H9 (cell line): ENCODE data around the gene LRCH1. TPM values are rescaled to one million over a fixed set of nuclear protein-coding genes. Genes with fewer than 3 reads are reported as not detected.

Experiments
- DNase-seq: peaks from one replicate; pipeline ENCODE4 v3.0.0-alpha.2; 2017
- H2AFZ ChIP-seq: one replicate; pipeline ENCODE4 v1.6.1; 2013; ENCODE audit warnings: mild to moderate bottlenecking, low read length, control low read depth, moderate library complexity
- H2AK5ac ChIP-seq: 2 replicates; pipeline ENCODE4 v1.6.1; 2013; ENCODE audit warnings: low read length, control low read depth, mixed read lengths; ENCODE audit not compliant: insufficient read length
- H2BK120ac ChIP-seq: one replicate; pipeline ENCODE4 v1.6.1; 2013; ENCODE audit warnings: low read depth, mild to moderate bottlenecking, low read length, control low read depth, inconsistent platforms; ENCODE audit not compliant: poor library complexity, severe bottlenecking
- H2BK12ac ChIP-seq: 2 replicates; pipeline ENCODE4 v1.6.1; 2013; ENCODE audit warnings: low read length, control low read depth, mixed read lengths, low read depth; ENCODE audit not compliant: insufficient read length
- H2BK15ac ChIP-seq: 2 replicates; pipeline ENCODE4 v1.6.1; 2013; ENCODE audit warnings: low read depth, low read length, control low read depth
- H2BK20ac ChIP-seq: one replicate; pipeline ENCODE4 v1.6.1; 2013; ENCODE audit warnings: low read depth, mild to moderate bottlenecking, low read length, control low read depth, inconsistent platforms; ENCODE audit not compliant: poor library complexity, severe bottlenecking
- H2BK5ac ChIP-seq: 2 replicates; pipeline ENCODE4 v1.6.1; 2013; ENCODE audit warnings: low read length, control low read depth, mixed read lengths; ENCODE audit not compliant: insufficient read length
- H3K14ac ChIP-seq: 2 replicates; pipeline ENCODE4 v1.6.1; 2013; ENCODE audit warnings: low read length, control low read depth; ENCODE audit not compliant: insufficient read depth
- H3K18ac ChIP-seq: 2 replicates; pipeline ENCODE4 v1.6.1; 2013; ENCODE audit warnings: low read depth, mild to moderate bottlenecking, mixed read lengths, low read length, control low read depth; ENCODE audit not compliant: insufficient read length
- H3K23ac ChIP-seq: 2 replicates; pipeline ENCODE4 v1.6.1; 2013; ENCODE audit warnings: low read length, control low read depth, mixed read lengths, low read depth; ENCODE audit not compliant: insufficient read length
- H3K23me2 ChIP-seq: 2 replicates; pipeline ENCODE4 v1.6.1; 2013; ENCODE audit warnings: low read depth, mild to moderate bottlenecking, mixed read lengths, low read length, control low read depth; ENCODE audit not compliant: insufficient read length, poor library complexity, severe bottlenecking
- H3K27ac ChIP-seq: 2 replicates; pipeline ENCODE4 v1.5.1; 2013; ENCODE audit warnings: low read length, control low read depth, mixed read lengths, low read depth; ENCODE audit not compliant: insufficient read length
- H3K27me3 ChIP-seq: 2 replicates; pipeline ENCODE4 v1.6.1; 2013; ENCODE audit warnings: low read length, control low read depth, inconsistent platforms; ENCODE audit not compliant: insufficient read depth
- H3K4ac ChIP-seq: 2 replicates; pipeline ENCODE4 v1.6.1; 2013; ENCODE audit warnings: low read depth, mild to moderate bottlenecking, control low read depth, inconsistent platforms, low read length, moderate library complexity
- H3K4me1 ChIP-seq: 2 replicates; pipeline ENCODE4 v1.6.1; 2013; ENCODE audit warnings: low read length, control low read depth, inconsistent platforms; ENCODE audit not compliant: insufficient read depth
- H3K4me2 ChIP-seq: 2 replicates; pipeline ENCODE4 v1.6.1; 2013; ENCODE audit warnings: low read length, control low read depth, mixed read lengths; ENCODE audit not compliant: insufficient read length, insufficient read depth
- H3K56ac ChIP-seq: 2 replicates; pipeline ENCODE4 v1.6.1; 2013; ENCODE audit warnings: low read depth, mild to moderate bottlenecking, mixed read lengths, low read length, control low read depth; ENCODE audit not compliant: insufficient read length
- H3K79me1 ChIP-seq: 2 replicates; pipeline ENCODE4 v1.6.1; 2013; ENCODE audit warnings: low read depth, mild to moderate bottlenecking, moderate library complexity, low read length, control low read depth, inconsistent platforms; ENCODE audit not compliant: insufficient read depth, poor library complexity, severe bottlenecking
- H3K79me2 ChIP-seq: 2 replicates; pipeline ENCODE4 v1.6.1; 2013; ENCODE audit warnings: low read length, control low read depth, inconsistent platforms; ENCODE audit not compliant: insufficient read depth
- H3K9ac ChIP-seq: 2 replicates; pipeline ENCODE4 v1.6.1; 2013; ENCODE audit warnings: low read length, control low read depth, mixed read lengths; ENCODE audit not compliant: insufficient read length; ENCODE audit errors: extremely low read depth
- H3K9me3 ChIP-seq: one replicate; pipeline ENCODE4 v1.6.1; 2013; ENCODE audit warnings: low read depth, low read length, inconsistent platforms; ENCODE audit not compliant: control insufficient read depth
- H3T11ph ChIP-seq: one replicate; pipeline ENCODE4 v1.6.1; 2013; ENCODE audit warnings: mild to moderate bottlenecking, low read length, control low read depth, inconsistent platforms
- H4K20me1 ChIP-seq: one replicate; pipeline ENCODE4 v1.6.1; 2013; ENCODE audit not compliant: control insufficient read depth, insufficient read length, insufficient read depth
- H4K5ac ChIP-seq: 2 replicates; pipeline ENCODE4 v1.6.1; 2013; ENCODE audit warnings: low read depth, mild to moderate bottlenecking, mixed read lengths, low read length, control low read depth; ENCODE audit not compliant: insufficient read length
- H4K8ac ChIP-seq: replicated peaks from 2 replicates; pipeline ENCODE4 v1.6.1; 2013; ENCODE audit warnings: low read length, control low read depth, mixed read lengths, low read depth; ENCODE audit not compliant: insufficient read length
- H4K91ac ChIP-seq: 2 replicates; pipeline ENCODE4 v1.6.1; 2013; ENCODE audit warnings: low read depth, mild to moderate bottlenecking, moderate library complexity, mixed read lengths, low read length, control low read depth; ENCODE audit not compliant: insufficient read length
- H3K27ac Mint-ChIP-seq, 3 experiments: 2 replicates in 2 of 3; 3 replicates in 1 of 3; pipeline ENCODE4 v1.8.0; 2020 to 2021; ENCODE audit warnings: mixed read lengths in 3 of 3, mild to moderate bottlenecking in 1 of 3, moderate library complexity in 1 of 3
- H3K27me3 Mint-ChIP-seq: 2 replicates; pipeline ENCODE4 v1.8.0; 2021; ENCODE audit warnings: low read depth, mild to moderate bottlenecking, moderate library complexity, mixed read lengths
- H3K36me3 Mint-ChIP-seq, 3 experiments: 2 replicates in 2 of 3; 3 replicates in 1 of 3; pipeline ENCODE4 v1.8.0; 2020 to 2021; ENCODE audit warnings: low read depth in 3 of 3, mixed read lengths in 3 of 3; ENCODE audit not compliant: insufficient read depth in 1 of 3
- H3K4me1 Mint-ChIP-seq, 2 experiments: 2 replicates each; pipeline ENCODE4 v1.8.0; 2020; ENCODE audit warnings: mixed read lengths in 2 of 2
- H3K4me3 Mint-ChIP-seq, 2 experiments: 2 replicates in 1 of 2; 3 replicates in 1 of 2; pipeline ENCODE4 v1.8.0; 2020 to 2021; ENCODE audit warnings: mild to moderate bottlenecking in 2 of 2, mixed read lengths in 2 of 2, moderate library complexity in 1 of 2
- H3K9me3 Mint-ChIP-seq, 2 experiments: 2 replicates in 1 of 2; 3 replicates in 1 of 2; pipeline ENCODE4 v1.8.0; 2020; ENCODE audit warnings: mild to moderate bottlenecking in 2 of 2, mixed read lengths in 2 of 2, moderate library complexity in 1 of 2
- CTCF ChIP-seq: fragments of 200-600 bp; sonication (generic); conservative IDR thresholded peaks from 3 replicates; pipeline ENCODE4 v1.8.0; 2021; ENCODE audit warnings: antibody characterized with exemption, mild to moderate bottlenecking
- WGBS: extraction: QIAGEN DNeasy Blood & Tissue Kit; methylation state at CpG from one replicate; pipeline ENCODE4 v1.1.7; 2013; ENCODE audit warnings: missing lambda C conversion rate, low lambda C conversion rate, mixed read lengths; ENCODE audit not compliant: insufficient read length; ENCODE audit errors: extremely low coverage; 5-methylcytosine and 5-hydroxymethylcytosine counted together
- total RNA-seq: library from RNA; stranded (reverse); gene quantifications from 2 replicates; pipeline ENCODE4 v1.2.1, GENCODE V29; 2021

LRCH1 gene
- total RNA-seq, 1 experiment from 2014 or later = 8.0 TPM

- Histone ChIP-seq H3K4me1 (no peaks in the 10 kb centered on the region; the same call in 1 of the 2 replicates), H2AK5ac (no peak overlapping the region), H3K79me1 (no peaks in the 10 kb centered on the region), H4K8ac (no peak overlapping the region), H4K5ac (no peak overlapping the region), H3K14ac (no peak overlapping the region), H4K91ac (no peak overlapping the region), H2BK120ac (no peak overlapping the region), H3K4ac (no peak overlapping the region), H2BK5ac (no peak overlapping the region), H3K9me3 (no peaks in the 10 kb centered on the region), H3K56ac (no peak overlapping the region), H3K18ac (no peak overlapping the region), H3K23ac (no peak overlapping the region), H2AFZ (no peak overlapping the region), H3K27ac (no peak overlapping the region), H3K9ac (no peak overlapping the region), H4K20me1 (no peaks in the 10 kb centered on the region), H2BK15ac (no peak overlapping the region), H2BK12ac (no peak overlapping the region), H3K79me2 (no peaks in the 10 kb centered on the region), H3T11ph (no peak overlapping the region), H3K4me2 (no peak overlapping the region), H2BK20ac (no peak overlapping the region), H3K23me2 (peaks cover 2% of the 10 kb centered on the region), H3K27me3 (no peaks in the 10 kb centered on the region)
- Mint-ChIP-seq H3K9me3 (no peaks in the 10 kb centered on the region), H3K4me3 (no peak overlapping the region), H3K4me1 (peaks cover 5 to 7% of the 10 kb centered on the region in 2 experiments), H3K27ac (peak overlapping the region in 1 of 3 experiments; percentile 7; a peak in 2 of 7 replicates), H3K36me3 (no peaks in the 10 kb centered on the region), H3K27me3 (no peaks in the 10 kb centered on the region)
- no CpG with 5 or more reads among the region's 4 CpGs for WGBS
- no peak for DNase-seq
- no peak for TF ChIP-seq CTCF
These were observed 208.2 kb downstream of the LRCH1 start for GRCh38 chr13:46761174-46761573.
